GM08714 (cell line): ENCODE measurements around the gene ZNF496.

Experiments
- H3K4me3 ChIP-seq: fragments of 200-500 bp; sonication (Bioruptor generic); 2 replicates; pipeline ENCODE4 v1.5.1; 2014; ENCODE audit warnings: mild to moderate bottlenecking, low read length, inconsistent platforms
- ZNF274 ChIP-seq: IDR thresholded peaks from 2 replicates; pipeline ENCODE4 v1.6.1; 2012; ENCODE audit warnings: mild to moderate bottlenecking, low read depth, low read length

The ZNF496 gene

GRCh38 chr1:247324204-247324787 is 7.4 kb downstream of the ZNF496 start:
- TF ChIP-seq ZNF274: no peak
- H3K4me3 ChIP-seq: no peak overlapping the region

GRCh38 chr1:247322849-247323586 is 8.6 kb downstream of the ZNF496 start:
- no peak for TF ChIP-seq ZNF274
- H3K4me3 ChIP-seq: no peak overlapping the region; the same call in 1 of the 2 replicates

- no peak for TF ChIP-seq ZNF274
- no peak overlapping the region; the same call in 1 of the 2 replicates for H3K4me3 ChIP-seq
Observed at GRCh38 chr1:247322442-247322841, 9.2 kb downstream of the ZNF496 start.

GRCh38 chr1:247317702-247318101 is 14.0 kb downstream of the ZNF496 start:
- TF ChIP-seq ZNF274: no peak
- peak overlapping the region; percentile 21; the same call in 1 of the 2 replicates for H3K4me3 ChIP-seq

GRCh38 chr1:247316590-247317197 is 15.0 kb downstream of the ZNF496 start:
- no peak for TF ChIP-seq ZNF274
- peak overlapping the region; percentile 21; the same call in 1 of the 2 replicates for H3K4me3 ChIP-seq

GRCh38 chr1:247304031-247304430 is 27.6 kb downstream of the ZNF496 start:
- no peak for TF ChIP-seq ZNF274
- no peak overlapping the region for H3K4me3 ChIP-seq

- H3K4me3 ChIP-seq: no peak overlapping the region
- no peak for TF ChIP-seq ZNF274
Observed at GRCh38 chr1:247303216-247303615, 28.5 kb downstream of the ZNF496 start.

- no peak overlapping the region for H3K4me3 ChIP-seq
- TF ChIP-seq ZNF274: no peak
Observed at GRCh38 chr1:247301176-247301540, 30.5 kb downstream of the ZNF496 start.

GRCh38 chr1:247300491-247301175 is 31.0 kb downstream of the ZNF496 start:
- no peak for TF ChIP-seq ZNF274
- no peak overlapping the region for H3K4me3 ChIP-seq

GRCh38 chr1:247299723-247300381 is 31.8 kb downstream of the ZNF496 start:
- no peak overlapping the region for H3K4me3 ChIP-seq
- no peak for TF ChIP-seq ZNF274

- no peak overlapping the region for H3K4me3 ChIP-seq
- no peak for TF ChIP-seq ZNF274
Observed at GRCh38 chr1:247298701-247299100, 33.0 kb downstream of the ZNF496 start.

GRCh38 chr1:247298124-247298481 is 33.6 kb downstream of the ZNF496 start:
- no peak for TF ChIP-seq ZNF274
- no peak overlapping the region for H3K4me3 ChIP-seq

GRCh38 chr1:247297263-247298123 is 34.2 kb downstream of the ZNF496 start:
- H3K4me3 ChIP-seq: no peak overlapping the region
- TF ChIP-seq ZNF274: no peak
